Omental fat pad (tissue), 4 donors: ENCODE data around the gene APOC3. TPM values are rescaled to one million over a fixed set of nuclear protein-coding genes. Genes with fewer than 3 reads are reported as not detected.

Experiments used
- ATAC-seq: fragments of 150-250 bp; one replicate; pipeline ENCODE4 v1.9.1; 2016; ENCODE audit warnings: mild to moderate bottlenecking, moderate library complexity; ENCODE audit not compliant: low FRiP score
- DNase-seq: peaks from one replicate; pipeline ENCODE4 v3.0.0-alpha.2; 2019; ENCODE audit warnings: low spot score
- total RNA-seq, 4 donors: library from RNA; depleted of rRNA; stranded (reverse); fragments of >200 nt; gene quantifications; one replicate each; pipeline ENCODE4 v1.1.0, GENCODE V29; 2016
- TF ChIP-seq, protein P1 (sequence below), 3 donors: fragments of 450-650 bp; IDR thresholded peaks; one replicate each; pipeline ENCODE4 v1.5.1; 2016 to 2017; ENCODE audit warnings: antibody characterized with exemption in 3 of 3, mild to moderate bottlenecking in 3 of 3, moderate library complexity in 2 of 3

The APOC3 gene
- total RNA-seq, 4 donors from 2014 or later: 3.5 TPM; not detected in 3

DNA sequence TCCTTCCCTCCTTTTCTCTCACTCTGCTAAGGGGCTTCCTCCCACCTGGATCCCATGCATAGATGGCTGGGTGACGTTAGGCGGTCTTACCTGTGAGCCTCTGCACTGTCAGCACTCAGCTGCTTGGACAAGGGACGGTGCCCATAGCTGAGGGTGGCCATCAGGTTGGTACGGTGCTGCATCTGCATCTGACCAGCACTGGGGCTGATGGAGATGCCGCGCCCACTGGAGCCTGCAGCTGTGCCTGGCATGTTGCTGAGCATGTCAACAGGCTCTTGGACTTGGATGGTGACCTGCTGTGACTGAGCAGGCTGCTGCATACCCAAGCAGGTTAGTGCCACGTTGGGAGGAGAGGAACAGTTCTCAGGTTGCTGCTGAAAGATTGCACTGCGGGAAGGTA lies 29.5 kb downstream of the APOC3 start:
- DNase-seq: no peak
- TF ChIP-seq, protein P1, sequence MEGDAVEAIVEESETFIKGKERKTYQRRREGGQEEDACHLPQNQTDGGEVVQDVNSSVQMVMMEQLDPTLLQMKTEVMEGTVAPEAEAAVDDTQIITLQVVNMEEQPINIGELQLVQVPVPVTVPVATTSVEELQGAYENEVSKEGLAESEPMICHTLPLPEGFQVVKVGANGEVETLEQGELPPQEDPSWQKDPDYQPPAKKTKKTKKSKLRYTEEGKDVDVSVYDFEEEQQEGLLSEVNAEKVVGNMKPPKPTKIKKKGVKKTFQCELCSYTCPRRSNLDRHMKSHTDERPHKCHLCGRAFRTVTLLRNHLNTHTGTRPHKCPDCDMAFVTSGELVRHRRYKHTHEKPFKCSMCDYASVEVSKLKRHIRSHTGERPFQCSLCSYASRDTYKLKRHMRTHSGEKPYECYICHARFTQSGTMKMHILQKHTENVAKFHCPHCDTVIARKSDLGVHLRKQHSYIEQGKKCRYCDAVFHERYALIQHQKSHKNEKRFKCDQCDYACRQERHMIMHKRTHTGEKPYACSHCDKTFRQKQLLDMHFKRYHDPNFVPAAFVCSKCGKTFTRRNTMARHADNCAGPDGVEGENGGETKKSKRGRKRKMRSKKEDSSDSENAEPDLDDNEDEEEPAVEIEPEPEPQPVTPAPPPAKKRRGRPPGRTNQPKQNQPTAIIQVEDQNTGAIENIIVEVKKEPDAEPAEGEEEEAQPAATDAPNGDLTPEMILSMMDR (IDR thresholded peaks at IDR 0.05): no peak
- no peak for ATAC-seq

- ATAC-seq (no peak), DNase-seq (no peak)
- TF ChIP-seq, protein P1 (IDR thresholded peaks at IDR 0.05): no peak
These were observed 30.6 kb downstream of the APOC3 start for GRCh38 chr11:116860303-116860702.

- no peak for ATAC-seq
- TF ChIP-seq, protein P1 (IDR thresholded peaks at IDR 0.05): no peak
- no peak for DNase-seq
These were observed 31.8 kb downstream of the APOC3 start for GRCh38 chr11:116861539-116861938.

GRCh38 chr11:116862185-116862584 lies 32.5 kb downstream of the APOC3 start:
- TF ChIP-seq, protein P1 (IDR thresholded peaks at IDR 0.05): no peak
- ATAC-seq (no peak), DNase-seq (no peak)

GRCh38 chr11:116862951-116863350 lies 33.2 kb downstream of the APOC3 start:
- DNase-seq: no peak
- no peak for ATAC-seq
- TF ChIP-seq, protein P1 (IDR thresholded peaks at IDR 0.05): no peak

GRCh38 chr11:116864531-116864930 lies 34.8 kb downstream of the APOC3 start:
- ATAC-seq (no peak), DNase-seq (no peak)
- TF ChIP-seq, protein P1 (IDR thresholded peaks at IDR 0.05): no peak

DNA sequence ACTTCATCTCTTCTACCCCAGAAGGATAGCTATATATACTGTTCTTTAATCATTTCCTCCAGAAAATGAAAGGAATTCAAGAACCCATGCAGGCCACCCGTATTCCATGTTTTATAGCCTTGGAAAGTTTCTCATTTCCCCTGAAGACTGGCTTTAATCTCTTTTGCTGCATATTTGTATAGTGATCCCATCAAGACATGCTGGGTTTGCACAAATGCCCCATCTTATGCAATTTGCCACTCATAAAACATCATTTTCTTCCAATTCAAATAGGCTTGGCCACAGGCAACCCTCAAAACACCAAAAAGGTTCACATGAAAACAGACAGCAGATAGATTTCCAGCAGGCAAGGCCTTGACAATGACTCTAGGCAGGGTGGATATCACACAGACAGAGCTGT lies 36.0 kb downstream of the APOC3 start:
- DNase-seq (no peak), ATAC-seq (no peak)
- TF ChIP-seq, protein P1 (IDR thresholded peaks at IDR 0.05): no peak
